GM23338 (cell line): Measurements from ENCODE around the gene KRTAP4-9. TPM values are rescaled to one million over a fixed set of nuclear protein-coding genes. Genes with fewer than 3 reads are reported as not detected.

Experiments used
- ATAC-seq: fragments of 200-7000 bp; cut with Tn5 transposase; 3 replicates; pipeline ENCODE4 v1.9.1; 2020
- DNase-seq: peaks from one replicate; pipeline ENCODE4 v3.0.0-alpha.2; 2015; ENCODE audit warnings: low spot score
- H2AFZ ChIP-seq: fragments of 200-600 bp; sonication (generic); 2 replicates; pipeline ENCODE4 v1.8.0; 2016; ENCODE audit warnings: antibody characterized with exemption, mild to moderate bottlenecking, moderate library complexity
- H3F3A ChIP-seq: fragments of 200-600 bp; sonication (generic); replicated peaks from 2 replicates; pipeline ENCODE4 v1.8.0; 2017; ENCODE audit warnings: antibody characterized with exemption, mixed run types, low read depth
- H3K27ac ChIP-seq: fragments of 200-600 bp; sonication (generic); 2 replicates; pipeline ENCODE4 v1.6.1; 2016; ENCODE audit warnings: low read depth
- H3K27me3 ChIP-seq: fragments of 200-600 bp; sonication (generic); 2 replicates; pipeline ENCODE4 v1.8.0; 2016; ENCODE audit warnings: mild to moderate bottlenecking, mixed run types, moderate library complexity; ENCODE audit not compliant: insufficient read depth
- H3K36me3 ChIP-seq: fragments of 200-600 bp; sonication (generic); 2 replicates; pipeline ENCODE4 v1.8.0; 2016; ENCODE audit warnings: mild to moderate bottlenecking; ENCODE audit not compliant: insufficient read depth
- H3K4me1 ChIP-seq: fragments of 200-600 bp; sonication (generic); 2 replicates; pipeline ENCODE4 v1.8.0; 2016; ENCODE audit warnings: mild to moderate bottlenecking, moderate library complexity; ENCODE audit not compliant: insufficient read depth
- H3K4me2 ChIP-seq: fragments of 200-600 bp; sonication (generic); 2 replicates; pipeline ENCODE4 v1.7.1; 2017; ENCODE audit warnings: mixed run types
- H3K4me3 ChIP-seq: fragments of 200-600 bp; sonication (generic); 2 replicates; pipeline ENCODE4 v1.6.1; 2016; ENCODE audit warnings: mixed run types
- H3K79me2 ChIP-seq: fragments of 200-600 bp; sonication (generic); replicated peaks from 2 replicates; pipeline ENCODE4 v1.8.0; 2017; ENCODE audit warnings: mild to moderate bottlenecking; ENCODE audit not compliant: insufficient read depth
- H3K9me2 ChIP-seq: fragments of 200-600 bp; sonication (generic); 2 replicates; pipeline ENCODE4 v1.8.0; 2017; ENCODE audit not compliant: insufficient read depth
- H4K20me1 ChIP-seq: fragments of 200-600 bp; sonication (generic); replicated peaks from 2 replicates; pipeline ENCODE4 v1.8.0; 2017; ENCODE audit warnings: mild to moderate bottlenecking; ENCODE audit not compliant: insufficient read depth
- H3K27ac Mint-ChIP-seq: 2 replicates; pipeline ENCODE4 v1.8.0; 2020; ENCODE audit warnings: inconsistent platforms, mild to moderate bottlenecking, moderate library complexity, mixed read lengths
- H3K27me3 Mint-ChIP-seq: 3 replicates; pipeline ENCODE4 v1.8.0; 2022; ENCODE audit warnings: low read depth, mild to moderate bottlenecking, moderate library complexity, mixed read lengths, inconsistent platforms; ENCODE audit not compliant: insufficient read depth, poor library complexity
- H3K36me3 Mint-ChIP-seq: 3 replicates; pipeline ENCODE4 v1.8.0; 2021; ENCODE audit warnings: low read depth, mild to moderate bottlenecking, inconsistent platforms, moderate library complexity, mixed read lengths
- H3K4me1 Mint-ChIP-seq: 3 replicates; pipeline ENCODE4 v1.8.0; 2020; ENCODE audit warnings: mild to moderate bottlenecking, inconsistent platforms, mixed read lengths
- H3K4me3 Mint-ChIP-seq: 3 replicates; pipeline ENCODE4 v1.8.0; 2021; ENCODE audit warnings: moderate library complexity, mild to moderate bottlenecking, inconsistent platforms, mixed read lengths
- H3K9me3 Mint-ChIP-seq: 3 replicates; pipeline ENCODE4 v1.8.0; 2020; ENCODE audit warnings: moderate library complexity, mild to moderate bottlenecking, inconsistent platforms, mixed read lengths
- CREB1 ChIP-seq: fragments of 250-450 bp; sonication (Bioruptor Pico); IDR thresholded peaks from 2 replicates; pipeline ENCODE4 v1.5.0; 2020; ENCODE audit warnings: low read depth, mild to moderate bottlenecking, moderate library complexity
- ZNF331 ChIP-seq: fragments of 250-450 bp; sonication (Bioruptor Pico); IDR thresholded peaks from 2 replicates; pipeline ENCODE4 v1.5.0; 2020; ENCODE audit warnings: low read depth, mild to moderate bottlenecking, moderate library complexity
- polyA plus RNA-seq: library from polyadenylated mRNA; unstranded; fragments of >200 nt; fragmentation: Nextera tagmentation; extraction: Ambion mirVana; gene quantifications from 2 replicates; pipeline ENCODE4 v1.2.1, GENCODE V29; 2016
- total RNA-seq: library from RNA; depleted of rRNA; stranded (reverse); fragments of >200 nt; shearing (Covaris generic); gene quantifications from 2 replicates; pipeline ENCODE4 v1.2.3, GENCODE V29; 2014
- TF ChIP-seq, protein P1 (sequence below), 2 experiments: fragments of 200-600 bp in 1 of 2; sonication (generic) in 1 of 2; conservative IDR thresholded peaks; 2 replicates each; pipeline versions ENCODE4 v1.5.1 to v1.6.1; 2016 to 2017; ENCODE audit warnings: antibody characterized with exemption in 2 of 2, low read depth in 2 of 2, mild to moderate bottlenecking in 2 of 2, moderate library complexity in 1 of 2
- TF ChIP-seq, protein P2 (sequence below): fragments of 250-450 bp; sonication (Bioruptor Pico); IDR thresholded peaks from 2 replicates; pipeline ENCODE4 v1.5.0; 2020; ENCODE audit warnings: mild to moderate bottlenecking, moderate library complexity
- TF ChIP-seq, protein P3 (sequence below): IDR thresholded peaks from 2 replicates; pipeline ENCODE4 v1.6.1; 2016; ENCODE audit warnings: antibody characterized with exemption

KRTAP4-9 gene
- total and polyA plus RNA-seq, 2 experiments from 2014 or later: not detected

DNA sequence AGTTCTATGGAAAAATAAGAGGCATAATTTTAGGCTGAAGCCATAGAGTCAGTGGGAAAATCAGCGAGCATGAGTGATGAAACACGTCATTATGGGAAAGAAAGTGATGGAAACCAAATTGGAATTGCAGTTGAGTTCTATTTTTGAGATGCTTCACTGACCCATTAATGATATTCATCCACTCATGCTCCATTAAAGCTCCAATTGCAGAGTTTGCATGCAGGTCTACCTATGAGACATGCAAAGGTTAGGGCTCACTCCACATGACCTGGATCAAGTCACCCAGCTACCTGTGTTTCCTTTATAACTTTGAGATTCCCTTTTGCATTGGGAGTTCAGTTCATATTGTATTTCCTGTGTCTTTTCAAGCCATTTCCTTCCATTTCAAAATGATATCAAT lies 31.5 kb upstream of the KRTAP4-9 start:
- no peak for DNase-seq
- no peaks in the 10 kb centered on the region for H3K4me1 Mint-ChIP-seq
- Histone ChIP-seq H3F3A (no peaks in the 10 kb centered on the region), H4K20me1 (no peaks in the 10 kb centered on the region), H3K9me2 (peaks cover 5% of the 10 kb centered on the region), H3K27me3 (no peaks in the 10 kb centered on the region), H2AFZ (no peak overlapping the region), H3K79me2 (no peaks in the 10 kb centered on the region), H3K4me3 (no peak overlapping the region), H3K36me3 (no peaks in the 10 kb centered on the region), H3K4me2 (no peak overlapping the region), H3K4me1 (no peaks in the 10 kb centered on the region), H3K27ac (no peak overlapping the region)
- TF ChIP-seq, protein P1, sequence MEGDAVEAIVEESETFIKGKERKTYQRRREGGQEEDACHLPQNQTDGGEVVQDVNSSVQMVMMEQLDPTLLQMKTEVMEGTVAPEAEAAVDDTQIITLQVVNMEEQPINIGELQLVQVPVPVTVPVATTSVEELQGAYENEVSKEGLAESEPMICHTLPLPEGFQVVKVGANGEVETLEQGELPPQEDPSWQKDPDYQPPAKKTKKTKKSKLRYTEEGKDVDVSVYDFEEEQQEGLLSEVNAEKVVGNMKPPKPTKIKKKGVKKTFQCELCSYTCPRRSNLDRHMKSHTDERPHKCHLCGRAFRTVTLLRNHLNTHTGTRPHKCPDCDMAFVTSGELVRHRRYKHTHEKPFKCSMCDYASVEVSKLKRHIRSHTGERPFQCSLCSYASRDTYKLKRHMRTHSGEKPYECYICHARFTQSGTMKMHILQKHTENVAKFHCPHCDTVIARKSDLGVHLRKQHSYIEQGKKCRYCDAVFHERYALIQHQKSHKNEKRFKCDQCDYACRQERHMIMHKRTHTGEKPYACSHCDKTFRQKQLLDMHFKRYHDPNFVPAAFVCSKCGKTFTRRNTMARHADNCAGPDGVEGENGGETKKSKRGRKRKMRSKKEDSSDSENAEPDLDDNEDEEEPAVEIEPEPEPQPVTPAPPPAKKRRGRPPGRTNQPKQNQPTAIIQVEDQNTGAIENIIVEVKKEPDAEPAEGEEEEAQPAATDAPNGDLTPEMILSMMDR (conservative IDR thresholded peaks at IDR 0.05; ENCODE audit: low read depth in 2 of 2): no peak
- no peak for TF ChIP-seq ZNF331 (CRISPR knock-in tag)
- TF ChIP-seq, protein P2, sequence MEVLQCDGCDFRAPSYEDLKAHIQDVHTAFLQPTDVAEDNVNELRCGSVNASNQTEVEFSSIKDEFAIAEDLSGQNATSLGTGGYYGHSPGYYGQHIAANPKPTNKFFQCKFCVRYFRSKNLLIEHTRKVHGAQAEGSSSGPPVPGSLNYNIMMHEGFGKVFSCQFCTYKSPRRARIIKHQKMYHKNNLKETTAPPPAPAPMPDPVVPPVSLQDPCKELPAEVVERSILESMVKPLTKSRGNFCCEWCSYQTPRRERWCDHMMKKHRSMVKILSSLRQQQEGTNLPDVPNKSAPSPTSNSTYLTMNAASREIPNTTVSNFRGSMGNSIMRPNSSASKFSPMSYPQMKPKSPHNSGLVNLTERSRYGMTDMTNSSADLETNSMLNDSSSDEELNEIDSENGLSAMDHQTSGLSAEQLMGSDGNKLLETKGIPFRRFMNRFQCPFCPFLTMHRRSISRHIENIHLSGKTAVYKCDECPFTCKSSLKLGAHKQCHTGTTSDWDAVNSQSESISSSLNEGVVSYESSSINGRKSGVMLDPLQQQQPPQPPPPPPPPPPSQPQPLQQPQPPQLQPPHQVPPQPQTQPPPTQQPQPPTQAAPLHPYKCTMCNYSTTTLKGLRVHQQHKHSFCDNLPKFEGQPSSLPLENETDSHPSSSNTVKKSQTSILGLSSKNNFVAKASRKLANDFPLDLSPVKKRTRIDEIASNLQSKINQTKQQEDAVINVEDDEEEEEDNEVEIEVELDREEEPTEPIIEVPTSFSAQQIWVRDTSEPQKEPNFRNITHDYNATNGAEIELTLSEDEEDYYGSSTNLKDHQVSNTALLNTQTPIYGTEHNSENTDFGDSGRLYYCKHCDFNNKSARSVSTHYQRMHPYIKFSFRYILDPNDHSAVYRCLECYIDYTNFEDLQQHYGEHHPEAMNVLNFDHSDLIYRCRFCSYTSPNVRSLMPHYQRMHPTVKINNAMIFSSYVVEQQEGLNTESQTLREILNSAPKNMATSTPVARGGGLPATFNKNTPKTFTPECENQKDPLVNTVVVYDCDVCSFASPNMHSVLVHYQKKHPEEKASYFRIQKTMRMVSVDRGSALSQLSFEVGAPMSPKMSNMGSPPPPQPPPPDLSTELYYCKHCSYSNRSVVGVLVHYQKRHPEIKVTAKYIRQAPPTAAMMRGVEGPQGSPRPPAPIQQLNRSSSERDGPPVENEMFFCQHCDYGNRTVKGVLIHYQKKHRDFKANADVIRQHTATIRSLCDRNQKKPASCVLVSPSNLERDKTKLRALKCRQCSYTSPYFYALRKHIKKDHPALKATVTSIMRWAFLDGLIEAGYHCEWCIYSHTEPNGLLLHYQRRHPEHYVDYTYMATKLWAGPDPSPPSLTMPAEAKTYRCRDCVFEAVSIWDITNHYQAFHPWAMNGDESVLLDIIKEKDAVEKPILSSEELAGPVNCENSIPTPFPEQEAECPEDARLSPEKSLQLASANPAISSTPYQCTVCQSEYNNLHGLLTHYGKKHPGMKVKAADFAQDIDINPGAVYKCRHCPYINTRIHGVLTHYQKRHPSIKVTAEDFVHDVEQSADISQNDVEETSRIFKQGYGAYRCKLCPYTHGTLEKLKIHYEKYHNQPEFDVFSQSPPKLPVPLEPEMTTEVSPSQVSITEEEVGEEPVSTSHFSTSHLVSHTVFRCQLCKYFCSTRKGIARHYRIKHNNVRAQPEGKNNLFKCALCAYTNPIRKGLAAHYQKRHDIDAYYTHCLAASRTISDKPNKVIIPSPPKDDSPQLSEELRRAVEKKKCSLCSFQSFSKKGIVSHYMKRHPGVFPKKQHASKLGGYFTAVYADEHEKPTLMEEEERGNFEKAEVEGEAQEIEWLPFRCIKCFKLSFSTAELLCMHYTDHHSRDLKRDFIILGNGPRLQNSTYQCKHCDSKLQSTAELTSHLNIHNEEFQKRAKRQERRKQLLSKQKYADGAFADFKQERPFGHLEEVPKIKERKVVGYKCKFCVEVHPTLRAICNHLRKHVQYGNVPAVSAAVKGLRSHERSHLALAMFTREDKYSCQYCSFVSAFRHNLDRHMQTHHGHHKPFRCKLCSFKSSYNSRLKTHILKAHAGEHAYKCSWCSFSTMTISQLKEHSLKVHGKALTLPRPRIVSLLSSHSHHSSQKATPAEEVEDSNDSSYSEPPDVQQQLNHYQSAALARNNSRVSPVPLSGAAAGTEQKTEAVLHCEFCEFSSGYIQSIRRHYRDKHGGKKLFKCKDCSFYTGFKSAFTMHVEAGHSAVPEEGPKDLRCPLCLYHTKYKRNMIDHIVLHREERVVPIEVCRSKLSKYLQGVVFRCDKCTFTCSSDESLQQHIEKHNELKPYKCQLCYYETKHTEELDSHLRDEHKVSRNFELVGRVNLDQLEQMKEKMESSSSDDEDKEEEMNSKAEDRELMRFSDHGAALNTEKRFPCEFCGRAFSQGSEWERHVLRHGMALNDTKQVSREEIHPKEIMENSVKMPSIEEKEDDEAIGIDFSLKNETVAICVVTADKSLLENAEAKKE: no peak
- TF ChIP-seq CREB1 (CRISPR knock-in tag): no peak
- TF ChIP-seq, protein P3, sequence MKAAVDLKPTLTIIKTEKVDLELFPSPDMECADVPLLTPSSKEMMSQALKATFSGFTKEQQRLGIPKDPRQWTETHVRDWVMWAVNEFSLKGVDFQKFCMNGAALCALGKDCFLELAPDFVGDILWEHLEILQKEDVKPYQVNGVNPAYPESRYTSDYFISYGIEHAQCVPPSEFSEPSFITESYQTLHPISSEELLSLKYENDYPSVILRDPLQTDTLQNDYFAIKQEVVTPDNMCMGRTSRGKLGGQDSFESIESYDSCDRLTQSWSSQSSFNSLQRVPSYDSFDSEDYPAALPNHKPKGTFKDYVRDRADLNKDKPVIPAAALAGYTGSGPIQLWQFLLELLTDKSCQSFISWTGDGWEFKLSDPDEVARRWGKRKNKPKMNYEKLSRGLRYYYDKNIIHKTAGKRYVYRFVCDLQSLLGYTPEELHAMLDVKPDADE: no peak
- no peak overlapping the region for H3K27ac Mint-ChIP-seq
- H3K27me3 Mint-ChIP-seq: no peaks in the 10 kb centered on the region
- H3K4me3 Mint-ChIP-seq: no peak overlapping the region
- no peaks in the 10 kb centered on the region for H3K36me3 Mint-ChIP-seq
- no peaks in the 10 kb centered on the region; the same call in 2 of the 3 replicates for H3K9me3 Mint-ChIP-seq
- ATAC-seq: no peak
